Left lobe of liver (tissue), 2 donors: ENCODE data around the gene HMGCLL1. TPM values are rescaled to one million over a fixed set of nuclear protein-coding genes. Genes with fewer than 3 reads are reported as not detected.

Experiments used
- ATAC-seq: fragments of 200-7000 bp; cut with Tn5 transposase; one replicate; pipeline ENCODE4 v1.9.1; 2020; ENCODE audit warnings: mild to moderate bottlenecking, moderate library complexity
- DNase-seq: peaks from one replicate; pipeline ENCODE4 v3.0.0-alpha.2; 2020; ENCODE audit warnings: low spot score
- total RNA-seq: library from RNA; stranded (reverse); gene quantifications from one replicate; pipeline ENCODE4 v1.2.1, GENCODE V29; 2021
- donor health status: DM: no; HTN: no; CAD: no; lungs with moderate emphysema.
- donor health status: DM: no; HTN: yes; CAD: no.

Gene HMGCLL1
- total RNA-seq, 1 donor from 2014 or later: 0.23 TPM

DNA sequence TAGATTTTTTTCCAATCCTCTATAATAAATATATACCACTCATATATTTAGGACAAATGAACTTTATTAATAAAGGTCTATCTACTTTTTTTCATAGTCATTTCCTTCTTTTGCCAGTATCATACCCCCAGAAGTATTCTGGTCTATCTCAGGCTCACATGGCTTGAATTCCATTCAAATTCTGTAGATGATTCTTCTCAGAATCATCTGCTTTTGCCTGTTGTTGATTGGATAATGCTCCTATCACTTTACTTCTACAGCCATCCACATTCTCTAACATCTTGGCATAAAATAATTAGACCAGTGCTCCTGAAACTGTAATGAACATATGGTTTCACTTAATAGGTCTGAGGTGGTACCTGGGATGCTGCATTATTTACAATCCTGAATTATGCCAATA lies 130.5 kb downstream of the HMGCLL1 start:
- no peak for ATAC-seq
- no peak for DNase-seq

DNA sequence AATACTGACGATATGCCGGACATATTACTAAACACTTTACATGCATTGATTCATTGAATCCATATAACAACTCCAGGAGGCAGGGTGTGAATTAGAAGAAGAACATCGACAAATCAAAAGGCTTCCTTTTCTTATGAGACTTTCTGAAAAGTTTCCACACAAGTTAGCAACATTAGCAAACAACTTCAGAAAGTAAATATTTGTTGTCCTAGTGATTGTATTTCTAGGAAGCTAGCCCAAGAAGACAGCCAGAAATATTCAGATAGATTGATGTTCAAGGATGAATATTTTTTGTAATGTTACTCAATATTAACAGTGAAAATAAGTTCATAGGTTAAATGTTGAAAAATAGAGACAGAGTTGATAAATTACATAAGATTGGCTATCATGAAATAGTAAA lies 131.1 kb downstream of the HMGCLL1 start:
- ATAC-seq (no peak), DNase-seq (no peak)

DNA sequence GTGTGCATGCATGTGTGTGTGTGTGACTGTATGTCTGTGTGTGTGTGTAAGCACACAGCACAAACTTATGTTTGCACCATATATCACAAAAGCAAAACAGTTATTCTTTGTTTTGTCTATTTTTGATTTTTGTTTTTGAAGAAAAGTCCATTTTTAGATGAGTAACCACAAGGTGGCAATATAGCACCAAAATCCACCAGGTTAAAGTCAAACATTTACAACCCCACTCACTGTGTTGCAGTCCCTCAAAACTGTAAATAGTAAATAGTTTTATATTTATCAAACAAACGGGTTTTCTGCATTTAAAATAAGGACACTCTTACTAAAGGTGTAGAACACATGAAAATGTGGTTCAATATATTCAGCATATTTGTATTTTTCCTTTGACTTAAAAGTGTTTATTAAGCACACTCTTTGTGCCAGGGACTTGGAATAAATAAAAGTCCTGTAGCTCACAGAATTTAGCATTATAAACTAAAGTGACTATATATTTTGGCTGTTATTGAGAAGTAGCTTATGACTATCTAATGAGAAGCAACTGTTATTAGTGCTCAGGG lies 133.3 kb downstream of the HMGCLL1 start:
- DNase-seq (no peak), ATAC-seq (peak; percentile 70)

DNA sequence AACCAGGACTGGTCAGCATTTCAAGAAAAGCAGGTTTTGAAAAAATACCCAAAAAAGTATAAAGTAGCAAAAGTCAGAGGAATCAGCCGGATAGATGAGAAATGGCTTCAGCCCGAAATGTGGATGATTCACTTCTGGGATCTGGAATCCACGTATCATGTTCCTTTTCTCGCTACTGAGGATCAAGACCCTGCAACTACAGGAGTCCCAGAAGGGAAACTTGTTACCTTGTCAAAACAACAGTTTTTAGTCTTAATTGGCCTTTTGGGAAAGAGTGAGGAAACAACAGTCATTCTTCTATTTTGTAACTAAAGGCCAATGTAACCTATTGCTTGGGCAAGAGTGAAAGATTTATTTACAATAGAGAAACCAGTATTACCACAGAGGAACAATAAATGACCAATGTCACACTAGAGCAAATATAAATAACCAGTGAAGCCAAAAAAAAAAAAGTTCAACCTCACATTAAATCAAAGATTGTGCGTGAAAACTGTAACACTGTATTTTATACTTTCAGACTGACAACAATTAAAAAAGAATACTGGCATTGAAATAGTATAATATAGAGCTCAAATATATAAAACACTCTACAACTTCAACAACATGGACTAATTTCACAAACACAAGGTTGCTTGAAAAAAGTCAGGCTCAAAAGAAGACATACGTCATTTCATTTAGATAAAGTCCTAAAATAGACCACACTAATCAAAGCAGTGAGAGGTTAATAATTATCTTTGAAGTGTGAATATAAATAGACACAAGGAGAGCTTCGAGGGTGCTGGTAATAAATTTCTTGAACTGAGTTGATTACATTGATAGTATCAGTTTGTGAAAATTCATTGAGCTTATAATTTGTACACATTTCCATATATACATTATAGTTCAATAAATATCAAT lies 135.5 kb downstream of the HMGCLL1 start:
- no peak for DNase-seq
- ATAC-seq: peak; percentile 61

DNA sequence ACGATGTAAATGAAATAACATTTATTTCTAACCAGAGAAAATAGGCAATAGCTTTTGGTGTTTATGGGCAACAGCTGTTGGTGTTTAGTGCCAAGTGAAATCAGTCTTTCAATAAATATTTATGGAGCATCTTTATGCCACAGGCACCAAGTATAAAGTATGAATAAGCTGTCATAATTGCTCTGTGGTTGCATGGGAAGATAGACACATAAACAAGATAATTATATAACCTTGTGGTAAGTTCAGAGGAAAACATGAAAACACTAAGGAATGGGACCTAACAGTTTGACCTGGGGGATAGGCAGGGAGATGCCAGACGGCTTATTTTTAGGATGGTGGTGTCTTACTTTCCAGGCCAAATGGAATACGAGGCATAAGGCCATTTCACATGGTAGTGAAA lies 140.8 kb downstream of the HMGCLL1 start:
- ATAC-seq (no peak), DNase-seq (no peak)

DNA sequence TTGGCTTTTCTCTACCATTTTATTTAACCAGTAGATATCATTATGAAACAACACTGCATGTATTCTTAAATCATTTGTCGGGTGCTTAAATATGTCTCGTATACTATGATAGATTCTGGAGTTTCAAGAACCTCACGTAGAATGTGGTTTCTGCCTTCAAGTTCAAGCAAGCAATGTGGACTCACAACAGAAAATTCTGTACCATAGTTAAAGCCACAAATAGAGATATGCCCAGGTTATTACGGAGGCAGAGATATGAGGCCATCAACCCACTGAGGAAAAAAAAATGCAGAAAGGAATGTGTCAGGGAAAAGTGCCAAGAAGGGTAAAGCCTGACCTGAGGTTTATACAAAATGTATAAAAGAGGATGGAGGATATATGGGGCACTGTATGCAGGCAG lies 141.9 kb downstream of the HMGCLL1 start:
- DNase-seq (no peak), ATAC-seq (no peak)

DNA sequence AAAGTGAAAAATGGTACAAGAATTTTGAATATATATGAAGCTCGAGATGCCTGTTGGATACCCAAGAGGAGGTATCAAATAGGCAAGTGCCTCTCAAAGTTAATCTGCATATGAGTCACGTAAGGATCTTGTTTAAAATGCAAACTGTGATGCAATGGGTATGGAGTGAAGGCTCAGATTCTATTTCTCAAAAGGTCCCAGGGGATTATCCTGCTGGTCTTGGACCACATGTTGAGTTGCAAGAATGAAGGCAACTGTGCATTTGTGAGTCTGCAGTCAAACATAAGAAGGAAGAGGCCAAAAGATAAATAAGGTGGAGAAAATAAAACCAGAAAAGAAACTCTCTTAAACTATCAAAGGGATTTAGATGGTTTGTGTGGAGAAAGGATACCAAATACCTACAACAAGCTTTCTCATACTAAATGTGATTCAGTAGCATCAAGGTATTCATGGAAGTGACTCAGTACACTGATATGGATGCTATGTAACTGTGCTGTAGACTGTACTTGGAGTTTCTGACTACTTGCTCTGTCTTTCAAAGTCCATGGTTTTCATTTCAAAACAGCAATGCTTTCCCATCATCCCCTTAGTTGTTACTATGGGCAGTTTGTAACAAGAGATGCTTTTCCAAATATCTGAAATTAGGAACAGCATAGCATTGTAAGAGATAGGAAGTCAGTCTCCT lies 145.4 kb downstream of the HMGCLL1 start:
- ATAC-seq: no peak
- no peak for DNase-seq

DNA sequence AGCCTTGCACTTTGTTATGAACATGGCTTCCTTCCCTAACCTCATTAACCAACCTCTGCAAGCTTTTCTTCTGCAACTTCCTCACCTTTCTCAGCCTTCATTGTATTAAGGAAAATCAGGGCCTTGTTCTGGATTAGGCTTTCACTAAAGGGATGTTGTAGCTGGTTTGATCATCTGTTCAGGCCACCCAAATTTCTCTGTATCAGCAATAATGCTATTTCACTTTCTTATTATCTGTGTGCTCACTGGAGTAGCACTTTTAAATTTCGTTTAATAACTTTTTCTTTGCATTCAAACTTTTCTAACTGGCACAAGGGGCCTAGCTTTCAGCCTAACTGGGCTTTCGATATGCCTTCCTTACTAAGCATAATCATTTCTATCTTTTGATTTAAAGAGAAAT lies 155.1 kb downstream of the HMGCLL1 start:
- DNase-seq (no peak), ATAC-seq (no peak)

DNA sequence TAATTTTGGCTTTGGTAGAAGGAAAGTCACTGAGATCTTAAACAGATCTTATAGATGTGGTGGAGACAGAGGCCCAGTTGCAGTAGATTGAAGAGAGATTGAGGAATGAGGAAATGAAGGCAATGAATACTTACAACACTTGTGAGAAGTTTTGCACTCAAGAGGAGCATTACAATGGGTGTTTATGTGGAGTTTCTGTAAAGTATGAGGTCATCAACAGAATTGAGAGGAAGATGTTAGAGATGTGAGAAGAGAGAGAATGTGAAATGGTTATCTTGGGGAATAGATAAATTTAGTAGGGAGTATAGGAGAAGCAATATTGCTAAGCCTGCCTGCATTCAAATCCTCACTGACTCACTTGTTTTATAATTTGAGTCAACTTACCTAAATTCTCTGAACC lies 168.3 kb downstream of the HMGCLL1 start:
- no peak for ATAC-seq
- DNase-seq: no peak

DNA sequence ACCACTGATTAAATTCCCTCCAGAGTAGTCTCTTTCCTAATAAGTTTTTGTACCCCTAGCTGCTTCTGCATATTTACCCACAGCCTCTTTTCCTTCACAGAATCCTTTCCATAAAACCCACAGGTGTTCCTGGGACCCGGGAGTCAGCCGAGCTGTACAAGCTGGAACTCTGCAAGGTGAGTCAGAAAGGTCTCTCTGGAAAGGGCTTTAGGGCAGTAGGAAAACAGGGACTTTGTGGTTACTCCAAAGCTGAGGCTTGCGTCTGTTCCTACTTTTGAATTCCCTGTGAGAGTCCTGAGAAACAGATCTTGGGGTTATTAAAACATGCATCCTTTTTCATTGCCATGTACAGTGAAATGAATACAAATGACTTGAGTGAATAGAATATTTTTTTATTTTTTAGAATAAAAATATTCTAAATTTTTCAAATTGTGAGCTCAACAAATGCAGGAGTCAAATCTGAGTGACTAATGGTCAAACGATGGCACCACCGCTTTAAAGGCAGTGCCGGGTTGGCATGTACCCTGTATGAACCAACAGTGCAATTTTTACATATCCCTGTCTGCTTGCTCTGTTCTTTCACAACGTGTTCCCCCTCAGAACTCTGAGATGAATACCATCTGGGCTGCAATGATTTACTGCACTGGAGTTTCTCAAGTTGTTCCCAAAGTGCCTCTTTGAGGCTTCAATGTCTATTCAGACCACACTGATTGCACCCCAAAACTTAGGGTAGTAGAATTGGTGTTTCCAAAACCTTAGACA lies 173.3 kb downstream of the HMGCLL1 start:
- no peak for ATAC-seq
- DNase-seq: no peak

DNA sequence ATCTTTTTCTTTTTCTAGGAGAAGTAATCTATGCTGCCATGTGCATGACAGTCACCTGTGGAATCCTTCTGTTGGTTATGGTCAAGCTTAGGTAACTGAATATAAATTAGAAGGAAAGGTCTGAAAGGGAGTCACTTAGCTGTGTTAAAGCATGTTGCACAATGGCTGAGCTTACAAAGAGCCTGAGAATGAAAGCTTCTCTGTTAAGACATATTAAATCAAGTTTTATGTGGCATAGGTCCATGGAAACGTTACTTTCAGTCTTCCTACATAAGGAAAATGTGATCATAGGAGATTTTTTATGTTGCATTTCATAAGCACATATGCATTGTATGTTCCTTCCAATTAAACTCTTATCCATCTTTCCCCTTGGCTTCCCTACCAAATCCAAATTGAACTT lies 179.6 kb downstream of the HMGCLL1 start:
- ATAC-seq: no peak
- DNase-seq: no peak

DNA sequence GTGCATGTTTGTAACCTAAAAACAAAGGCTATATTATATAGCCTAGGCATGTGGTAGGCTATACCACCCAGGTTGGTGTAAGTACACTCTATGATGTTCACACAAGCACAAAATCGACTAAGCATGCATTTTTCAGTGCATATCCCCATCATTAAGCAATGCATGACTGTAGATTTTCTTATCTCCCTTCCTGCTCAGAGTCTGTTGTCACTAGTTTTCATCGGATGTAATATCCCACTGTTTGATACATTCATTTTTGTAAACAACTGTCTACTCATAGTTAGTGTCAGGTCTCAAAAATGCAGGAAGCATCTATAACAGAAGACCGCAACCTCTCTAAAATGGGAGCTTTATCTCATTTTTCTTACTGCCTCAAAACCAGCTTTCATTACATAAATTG lies 181.0 kb downstream of the HMGCLL1 start:
- no peak for DNase-seq
- ATAC-seq: no peak

DNA sequence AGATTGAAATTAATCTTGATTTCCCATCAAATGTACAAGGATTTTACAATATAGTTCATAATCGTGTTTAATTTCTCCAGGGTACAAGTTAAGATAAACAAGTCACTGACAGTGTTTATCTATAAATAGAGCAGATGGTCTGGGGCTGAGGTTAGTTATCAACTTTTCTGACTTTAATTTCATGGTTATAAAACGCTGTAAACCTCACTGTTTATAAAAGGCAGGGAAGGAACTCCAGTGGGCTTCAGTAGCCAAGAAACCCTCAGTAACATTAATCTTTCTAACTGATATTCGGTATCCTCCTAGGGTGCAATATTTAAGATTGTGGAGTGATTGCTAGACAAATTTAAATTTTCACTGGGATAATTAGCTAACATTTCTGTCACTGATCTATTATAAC lies 183.1 kb downstream of the HMGCLL1 start:
- ATAC-seq (no peak), DNase-seq (no peak)

DNA sequence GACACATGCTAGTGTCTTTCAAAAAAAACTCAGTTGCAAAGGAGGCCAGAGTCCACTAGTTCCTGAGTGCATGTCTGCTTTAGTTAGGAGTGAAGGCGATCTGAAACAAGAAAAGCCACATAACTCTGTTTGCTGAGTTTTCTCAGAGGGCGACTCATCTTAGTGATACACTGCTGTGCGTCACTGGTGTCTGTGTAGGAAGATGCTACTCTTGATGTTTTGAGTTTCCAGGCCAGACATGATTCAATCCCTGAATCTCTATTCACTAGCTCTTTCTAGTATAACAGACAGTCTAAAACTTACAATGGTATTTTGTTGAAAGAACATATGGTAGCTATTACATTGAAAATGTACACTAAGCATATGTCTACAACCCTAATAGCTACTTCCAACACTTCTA lies 190.8 kb downstream of the HMGCLL1 start:
- ATAC-seq (no peak), DNase-seq (no peak)
